GM18868 (cell line): ENCODE measurements around the gene WWOX.
"Not testable (repeated sequence)": the region's sequence is repeated elsewhere in the genome, so short reads cannot be mapped to it uniquely, and the experiment has no call there.

Source experiments
- ATAC-seq: cut with Tn5 transposase; IDR thresholded peaks from one replicate; pipeline ENCODE4 v1.9.1; 2021; ENCODE audit warnings: mild to moderate bottlenecking, moderate library complexity; ENCODE audit not compliant: unreplicated experiment

The WWOX gene

DNA sequence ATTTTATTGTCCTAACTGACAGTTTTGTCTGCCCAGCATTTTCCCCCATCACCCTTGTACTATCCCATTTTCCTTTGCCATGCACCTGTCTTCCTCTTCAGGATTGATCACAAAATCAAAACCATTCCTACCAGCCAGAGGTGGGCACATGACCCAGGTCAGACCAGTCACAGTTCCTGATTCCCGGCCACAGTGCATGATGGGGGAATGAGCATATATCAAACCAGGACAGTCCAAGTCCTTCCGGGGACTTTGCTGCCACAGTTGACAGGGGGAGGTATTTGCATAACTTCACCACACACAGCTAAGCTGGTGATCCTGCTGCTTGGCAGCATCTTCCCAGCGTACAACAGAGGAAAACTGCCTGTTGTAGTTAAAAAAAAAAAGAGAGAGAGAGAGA, 493.9 kb downstream of the WWOX start:
- no peak for ATAC-seq

DNA sequence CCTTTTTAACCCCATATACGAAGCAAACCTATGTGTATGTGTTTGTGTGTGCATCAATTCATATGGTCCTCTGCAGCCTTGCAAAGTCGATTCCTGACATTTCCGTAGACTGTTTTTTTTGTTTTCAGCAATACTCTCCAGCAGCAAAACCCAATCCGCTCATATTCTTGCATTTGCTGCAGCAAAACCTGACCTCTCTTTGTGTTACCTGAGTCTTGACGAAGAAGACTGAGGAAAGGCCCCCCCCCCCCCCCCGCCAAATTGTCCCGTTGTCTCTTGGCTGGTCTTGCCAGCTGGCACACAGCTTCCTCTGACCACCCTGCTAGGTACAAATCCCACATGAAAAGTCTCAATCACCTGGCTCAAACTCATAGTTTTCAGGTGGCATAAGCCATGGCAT, 494.7 kb downstream of the WWOX start:
- no peak for ATAC-seq

DNA sequence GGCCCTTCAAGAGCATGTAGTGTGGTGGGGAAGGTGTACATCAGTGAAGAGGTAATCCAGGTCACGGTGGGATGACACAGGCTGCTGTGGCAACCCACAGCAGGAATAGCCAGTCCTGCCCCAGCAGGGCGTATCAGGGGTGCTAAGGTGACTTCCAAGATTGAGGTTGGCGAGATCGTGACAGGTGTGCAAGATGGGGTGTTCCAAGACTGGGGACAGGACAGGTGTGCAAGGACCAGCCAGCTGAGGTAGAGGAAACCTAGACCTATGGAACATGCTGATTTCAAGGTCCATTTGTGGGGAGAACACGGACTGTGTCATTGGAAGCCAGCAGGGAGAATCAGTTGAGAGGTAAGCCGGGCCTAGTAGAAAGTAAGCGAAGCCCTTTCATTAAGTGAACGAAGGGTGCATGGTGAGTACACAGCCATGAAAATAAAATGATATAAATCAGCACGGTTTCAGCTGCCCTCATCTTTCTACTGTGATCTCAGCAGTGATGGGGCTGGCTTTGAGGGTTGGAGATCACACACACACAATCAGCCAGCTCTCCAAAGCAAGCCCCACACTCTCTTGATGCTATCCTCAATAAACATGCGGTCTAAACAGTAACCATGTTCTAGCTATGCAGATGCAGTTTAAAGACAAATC, 497.0 kb downstream of the WWOX start:
- ATAC-seq = no peak

DNA sequence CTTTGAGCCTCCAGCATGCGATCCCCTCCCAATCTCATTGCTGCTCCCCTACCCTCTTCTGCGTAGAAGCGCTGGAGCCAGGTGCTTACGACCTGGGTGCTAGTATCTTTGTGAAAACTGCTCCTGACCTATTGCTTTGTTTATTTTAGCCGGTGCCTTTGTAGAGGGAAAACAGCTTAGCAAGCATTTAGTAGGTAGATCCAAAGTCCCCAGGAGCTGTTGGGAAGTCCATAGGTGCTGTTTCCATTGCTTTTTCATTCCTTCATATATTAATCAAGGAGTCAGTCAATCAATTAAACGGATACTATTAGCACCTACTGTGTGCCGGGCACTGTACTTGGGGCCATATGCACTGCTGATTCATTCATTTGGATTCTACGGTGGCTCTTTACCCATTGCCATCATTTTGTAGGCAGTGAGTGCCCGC, 497.6 kb downstream of the WWOX start:
- no peak for ATAC-seq

DNA sequence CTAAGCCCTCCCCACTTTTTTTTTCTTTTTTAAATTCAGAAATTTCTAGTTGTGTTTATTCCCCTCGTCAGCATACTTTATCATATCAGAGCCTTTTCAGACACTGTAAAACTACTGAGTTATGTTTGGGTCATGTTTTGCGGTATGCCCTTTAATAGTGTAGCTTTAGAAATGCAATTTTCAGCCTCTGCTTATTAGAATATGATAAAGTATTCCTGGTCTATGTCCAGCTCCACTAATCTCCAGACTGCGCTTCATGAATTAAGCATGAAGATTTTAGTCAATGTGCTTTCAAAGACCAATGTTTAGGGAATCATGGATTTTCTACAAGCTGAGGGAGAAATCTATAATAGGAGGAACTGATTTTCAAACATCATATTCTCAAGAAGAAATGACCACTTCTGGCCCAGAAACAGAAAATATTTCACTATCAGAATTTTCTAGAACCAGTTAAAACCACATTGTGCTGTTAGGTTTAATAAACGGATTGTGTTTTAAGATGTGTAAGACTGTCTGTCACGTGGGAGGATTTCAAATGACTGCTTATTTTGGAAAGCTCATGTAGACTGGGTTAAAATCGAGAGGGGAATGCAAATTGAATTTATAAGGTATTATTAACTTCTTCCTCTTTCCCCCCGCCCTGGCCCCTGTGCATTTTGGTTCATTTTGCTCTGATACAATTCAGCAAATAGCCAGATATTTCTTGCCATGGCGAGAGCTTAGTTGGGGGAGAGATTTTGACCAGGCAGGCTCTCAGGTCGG, 498.5 kb downstream of the WWOX start:
- ATAC-seq = no peak

DNA sequence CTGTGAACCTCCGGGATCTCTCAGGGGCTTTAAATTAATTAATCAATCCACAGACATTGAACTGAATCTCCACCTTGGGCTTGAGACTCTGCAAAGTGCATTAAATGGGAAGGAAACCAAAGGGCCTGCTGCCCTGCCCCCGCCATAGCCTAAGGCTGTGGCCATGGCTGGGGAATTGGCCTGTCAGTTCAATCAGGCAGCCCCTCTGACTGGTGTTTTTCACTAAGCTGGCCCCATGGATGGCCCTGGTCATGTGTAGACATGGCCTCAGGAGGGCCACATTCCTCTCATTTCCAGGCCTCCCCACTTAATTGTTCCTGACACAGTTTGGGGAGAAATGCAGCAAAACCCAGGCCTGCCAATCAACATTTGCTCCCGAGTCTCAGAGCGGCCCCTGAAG, 499.8 kb downstream of the WWOX start:
- ATAC-seq = no peak

DNA sequence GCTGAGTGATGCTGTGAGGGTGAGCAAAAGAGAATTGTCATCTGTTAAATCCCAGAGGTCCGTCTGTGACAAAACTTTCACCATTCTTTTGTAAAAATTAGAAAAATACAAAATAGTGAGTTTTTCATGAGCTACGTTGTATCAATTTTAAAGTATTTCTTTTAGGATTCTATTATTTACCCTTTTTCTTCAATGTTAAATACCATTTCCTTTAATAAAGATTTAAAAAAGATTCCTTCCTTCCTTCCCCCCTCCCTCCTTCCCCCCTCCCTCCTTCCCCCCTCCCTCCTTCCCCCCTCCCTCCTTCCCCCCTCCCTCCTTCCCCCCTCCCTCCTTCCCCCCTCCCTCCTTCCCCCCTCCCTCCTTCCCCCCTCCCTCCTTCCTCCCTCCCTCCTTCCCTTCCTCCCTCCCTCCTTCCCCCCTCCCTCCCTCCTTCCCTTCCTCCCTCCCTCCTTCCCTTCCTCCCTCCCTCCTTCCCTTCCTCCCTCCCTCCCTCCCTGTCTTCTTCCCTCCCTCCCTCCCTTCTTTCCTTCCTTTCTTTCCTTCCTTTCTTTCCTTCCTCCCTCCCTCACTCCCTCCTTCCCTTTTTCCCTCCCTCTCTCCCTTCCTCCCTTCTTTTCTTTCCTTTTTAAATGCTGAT, 505.1 kb downstream of the WWOX start:
- not testable (repeated sequence) for ATAC-seq

DNA sequence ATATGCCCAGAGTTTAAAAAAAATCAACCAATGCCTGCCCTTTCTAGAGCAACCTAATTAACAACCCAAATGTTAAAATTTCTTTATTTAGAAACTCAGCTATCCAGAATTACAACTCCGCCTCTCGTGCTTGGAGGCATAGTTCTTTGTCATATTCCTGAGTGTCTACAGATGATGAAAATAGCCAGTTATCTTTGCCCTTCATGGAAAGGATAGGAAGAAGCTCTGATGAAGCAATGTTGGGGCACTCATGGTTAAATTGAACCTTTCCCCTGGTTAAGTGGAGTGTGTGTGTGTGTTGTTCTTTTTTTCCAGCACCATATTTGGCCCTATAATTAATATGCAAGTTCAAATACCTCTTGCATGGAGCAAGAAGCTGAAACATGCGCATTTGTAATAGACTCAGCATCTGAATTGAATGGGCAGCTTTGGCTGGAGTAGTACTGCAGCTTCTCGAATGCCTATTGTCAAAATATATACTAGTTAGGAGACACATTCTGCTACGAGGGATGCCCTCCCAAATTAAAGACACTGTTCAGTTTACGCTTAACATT, 506.2 kb downstream of the WWOX start:
- ATAC-seq = no peak

DNA sequence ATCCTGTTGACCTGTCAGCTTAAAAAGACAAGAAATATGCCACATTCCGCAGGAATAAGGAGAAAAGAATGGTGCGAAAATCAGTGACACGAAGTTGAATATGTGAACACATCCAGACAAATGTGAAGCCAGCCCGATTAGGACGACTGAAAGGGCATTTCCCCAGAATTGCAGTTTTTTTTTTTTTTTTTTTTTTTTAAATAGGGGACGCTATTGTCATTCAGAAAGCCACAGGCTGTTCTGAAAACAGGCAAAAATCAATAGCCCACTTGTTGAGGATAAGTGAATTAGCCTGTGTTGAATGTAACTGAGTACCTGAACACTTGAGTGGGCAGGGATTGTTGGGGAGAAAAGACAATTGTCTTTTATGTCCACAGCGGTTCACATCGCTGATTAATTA, 507.1 kb downstream of the WWOX start:
- ATAC-seq = no peak

DNA sequence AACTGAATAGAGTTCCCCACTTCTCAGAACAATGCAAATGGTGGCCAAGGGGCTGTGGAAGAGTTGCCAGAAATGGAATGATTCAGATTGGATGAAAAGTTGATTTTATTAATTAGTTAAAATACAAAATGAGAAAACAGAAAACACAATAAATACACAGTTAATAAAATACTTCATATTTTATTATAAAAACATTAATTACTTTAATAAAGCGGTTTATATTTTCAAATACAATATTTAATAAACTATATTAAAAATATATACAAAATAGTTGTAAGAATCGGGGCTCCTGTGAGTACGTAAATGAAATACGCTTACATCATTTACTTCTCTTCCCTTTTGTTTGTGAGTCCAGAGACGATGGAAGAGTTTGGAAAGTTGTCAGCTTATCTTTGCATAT, 507.6 kb downstream of the WWOX start:
- ATAC-seq = no peak

DNA sequence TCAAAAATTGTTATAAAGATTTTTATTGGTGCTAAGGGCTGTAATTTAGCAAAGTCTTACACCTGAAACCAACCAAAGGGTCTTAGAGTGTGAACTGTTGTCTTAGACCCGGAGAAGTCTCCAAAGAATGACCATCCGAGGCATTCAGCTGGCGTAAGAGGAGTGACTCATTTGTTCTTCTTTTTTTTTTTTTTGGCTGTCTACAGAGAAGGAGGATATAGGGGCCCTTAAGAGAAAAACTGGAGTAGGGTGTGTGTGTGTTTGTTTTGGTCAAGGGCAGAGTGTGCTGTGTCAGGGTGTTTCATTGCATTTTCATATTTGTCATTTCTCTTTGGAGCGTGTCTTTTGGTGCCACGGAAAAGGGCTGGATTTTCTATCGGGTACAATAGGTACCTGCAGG, 508.0 kb downstream of the WWOX start:
- ATAC-seq = no peak

DNA sequence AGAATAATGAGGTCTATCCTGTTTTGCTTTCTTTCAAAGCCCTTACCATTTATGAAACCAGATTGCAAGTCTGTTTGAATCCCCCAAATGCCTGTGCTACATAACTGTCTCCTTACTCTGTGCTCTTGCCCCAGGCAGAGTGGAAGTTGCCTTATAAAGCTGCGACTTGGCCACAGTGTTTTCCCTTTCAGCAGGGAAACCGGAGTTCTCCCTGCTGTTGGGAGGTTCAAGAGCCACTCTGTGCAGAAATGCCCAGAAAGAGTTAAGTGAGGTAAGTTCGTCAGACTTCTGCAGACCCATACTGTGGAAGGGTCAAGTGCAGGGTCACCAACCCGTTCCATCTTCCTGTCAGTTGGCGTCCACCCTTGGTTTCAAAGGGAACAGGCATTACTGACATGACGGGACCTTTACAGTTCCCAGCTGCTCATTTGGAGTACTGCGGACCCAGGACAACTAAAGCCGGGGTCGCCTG, 508.9 kb downstream of the WWOX start:
- ATAC-seq = no peak

DNA sequence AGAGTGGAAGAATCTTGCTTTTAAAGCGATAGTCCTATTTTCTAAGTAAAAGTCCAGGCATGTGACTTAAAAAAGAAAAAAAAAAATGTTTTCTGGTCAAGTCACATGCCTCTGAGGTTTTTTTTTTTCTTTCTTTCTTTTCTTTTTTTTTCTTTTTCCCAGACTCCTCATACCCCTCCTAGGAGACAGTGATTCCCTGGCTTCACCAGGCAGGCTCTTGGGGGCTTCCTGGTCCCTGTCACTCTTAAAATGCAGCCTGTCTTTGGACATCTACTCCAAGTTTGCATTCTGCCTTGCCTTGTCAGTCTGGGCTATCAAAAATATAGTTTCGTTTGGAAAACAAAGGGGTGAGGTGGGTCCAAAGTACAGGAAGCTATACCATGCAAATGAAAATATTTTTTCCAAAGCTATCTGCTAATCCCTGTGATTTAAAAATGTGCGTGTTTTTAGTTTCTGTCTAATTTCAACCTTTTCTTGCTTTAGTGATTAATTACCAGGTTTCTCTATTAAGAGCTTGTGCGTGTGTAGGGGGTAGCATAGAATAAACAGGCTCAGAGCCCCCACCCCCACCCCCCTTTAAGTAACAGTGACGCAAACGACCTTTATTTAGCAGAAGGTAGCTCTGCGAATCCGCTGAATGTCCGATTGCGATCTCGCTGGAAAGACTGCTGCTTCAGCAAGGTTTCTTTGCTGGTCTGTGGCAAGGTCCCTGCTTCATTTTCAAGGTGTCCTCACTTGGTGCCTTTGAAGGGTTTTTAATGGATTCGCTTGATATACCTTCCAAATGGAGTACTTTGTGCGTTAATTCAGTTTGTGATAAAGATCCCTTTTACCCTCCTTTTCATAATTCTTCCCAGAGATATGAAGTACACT, 510.2 kb downstream of the WWOX start:
- no peak for ATAC-seq

DNA sequence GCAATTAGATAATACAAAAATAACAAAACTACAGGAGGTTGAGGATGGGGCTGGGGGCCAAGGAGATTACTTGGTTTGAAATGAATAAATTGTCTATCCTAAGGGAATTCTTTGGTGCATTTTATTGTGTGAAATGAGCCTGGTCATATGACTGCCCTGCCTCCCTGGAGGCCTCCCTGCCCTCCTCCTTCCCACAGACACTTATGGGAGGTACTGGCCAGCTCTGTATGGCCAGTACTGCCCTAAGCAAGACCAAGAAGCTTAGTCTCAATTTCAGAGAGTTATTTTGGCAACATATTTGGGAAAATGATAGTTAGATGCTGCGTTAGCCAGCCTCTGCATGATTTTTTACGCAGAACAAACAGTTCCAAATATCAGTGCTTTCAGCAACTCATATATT, 511.9 kb downstream of the WWOX start:
- no peak for ATAC-seq

DNA sequence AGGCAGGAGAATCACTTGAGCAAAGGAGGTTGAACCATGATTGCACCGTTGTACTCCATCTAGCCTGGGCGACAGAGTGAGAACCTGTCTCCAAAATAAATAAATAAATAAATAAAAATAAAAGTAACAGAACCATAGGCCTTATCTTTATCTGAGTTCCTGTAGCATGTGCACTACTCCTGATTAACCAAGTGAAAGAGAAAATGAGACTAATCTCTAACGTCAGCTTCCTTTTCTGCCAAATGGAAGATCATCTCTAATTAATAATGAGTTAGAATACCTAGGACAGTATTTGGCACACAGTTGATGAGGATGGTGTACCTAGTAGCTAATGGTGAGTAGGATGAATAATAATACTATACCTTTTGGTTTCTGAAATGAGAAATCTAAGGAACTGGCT, 520.4 kb downstream of the WWOX start:
- ATAC-seq = no peak

DNA sequence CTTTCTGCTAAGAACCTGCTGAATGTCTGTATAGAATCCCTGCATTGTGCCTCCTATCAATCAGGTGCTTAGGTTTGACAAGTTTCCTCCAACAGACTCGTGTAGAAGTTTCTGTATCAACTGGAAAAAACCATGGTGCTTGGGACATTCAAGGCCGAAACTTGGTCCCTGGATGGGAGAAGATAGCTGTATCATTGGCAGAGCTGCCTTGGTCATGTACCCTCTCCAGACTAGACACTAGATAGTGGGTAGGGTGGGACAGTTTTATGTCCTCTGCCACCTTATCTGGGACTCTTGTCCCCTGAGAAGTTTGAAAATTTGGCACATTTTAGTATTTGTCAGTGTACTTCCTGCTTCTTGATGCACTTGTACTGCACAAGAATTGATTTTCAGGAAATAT, 520.8 kb downstream of the WWOX start:
- no peak for ATAC-seq

DNA sequence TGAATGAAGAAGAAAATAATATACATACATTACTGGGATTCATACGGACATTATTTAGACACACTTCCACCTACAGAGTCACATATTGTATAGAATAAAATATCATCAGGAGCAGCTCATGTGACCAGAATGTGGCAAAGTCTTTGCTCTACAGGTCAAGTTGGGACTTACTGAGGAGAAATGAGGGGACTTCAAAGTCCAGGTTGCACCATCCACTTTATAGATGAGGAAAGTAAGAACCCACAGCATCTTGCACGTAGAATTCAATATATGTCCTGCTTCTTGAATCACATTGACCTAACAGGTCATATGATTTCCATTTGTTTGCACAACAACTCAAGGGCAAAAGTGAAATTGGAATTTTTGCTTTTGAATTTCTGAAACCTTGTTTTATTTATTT, 524.3 kb downstream of the WWOX start:
- no peak for ATAC-seq

DNA sequence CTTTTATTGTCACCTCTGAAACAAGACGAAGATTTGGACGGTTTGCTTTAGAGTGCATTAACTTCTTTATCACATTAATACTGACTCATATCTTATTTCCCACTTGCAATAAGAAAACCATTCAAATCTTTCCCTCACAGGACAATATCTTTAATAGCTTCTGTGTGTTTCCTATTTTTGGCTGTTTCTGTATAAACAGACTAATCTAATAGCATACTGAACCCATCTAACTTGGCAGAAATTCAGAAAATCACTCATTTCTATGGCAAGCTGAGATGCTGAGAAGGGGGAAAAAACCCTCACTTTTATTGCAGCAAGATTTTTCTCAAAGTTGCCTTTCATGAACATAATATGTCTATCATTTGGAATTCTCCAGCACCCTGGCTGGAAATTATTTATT, 524.9 kb downstream of the WWOX start:
- no peak for ATAC-seq

DNA sequence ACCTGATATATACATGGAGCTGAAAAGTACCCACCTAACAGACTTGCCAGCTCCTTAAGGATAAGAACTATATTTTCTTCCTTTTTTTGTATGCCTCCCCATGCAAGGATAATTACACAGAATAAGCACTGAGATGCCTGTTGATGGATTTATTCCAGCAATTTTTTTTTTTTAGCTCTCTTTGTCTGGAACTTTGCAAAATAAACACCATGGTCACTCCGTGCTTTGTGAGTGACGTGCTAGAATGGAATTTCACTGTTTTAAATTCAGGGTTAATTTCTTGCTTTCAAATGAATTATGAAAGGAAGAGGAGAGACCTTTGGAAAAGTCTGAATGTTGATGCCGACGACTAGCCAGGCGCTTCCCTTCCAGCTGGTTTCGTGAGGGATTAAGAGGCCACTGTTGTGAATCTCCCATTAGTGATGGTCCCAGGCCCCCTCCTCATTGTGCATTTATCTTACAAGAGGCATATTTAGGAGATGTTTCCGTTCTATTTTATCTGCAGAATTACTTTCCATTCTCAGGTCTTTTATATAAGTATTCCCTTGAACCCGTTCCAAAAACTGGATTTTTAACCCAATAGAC, 529.1 kb downstream of the WWOX start:
- no peak for ATAC-seq

DNA sequence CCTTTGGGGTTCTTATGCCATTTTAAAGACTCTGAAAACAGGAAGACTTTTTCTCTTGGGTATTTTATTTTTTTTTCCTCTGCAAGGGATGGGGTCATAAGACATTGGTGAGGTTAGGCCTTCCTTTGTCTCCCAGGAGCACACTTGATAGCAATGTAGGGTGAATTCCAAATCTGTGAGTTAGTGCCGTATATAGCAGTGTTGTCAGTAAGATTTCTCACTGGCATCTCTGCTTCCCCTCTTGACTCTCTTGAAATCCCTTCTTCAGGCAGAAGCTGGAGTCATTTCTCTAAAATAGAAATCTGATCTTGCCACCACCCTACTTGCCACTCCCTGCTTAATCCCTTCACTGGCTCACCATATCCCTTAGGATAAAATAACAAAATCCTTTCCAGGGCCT, 529.7 kb downstream of the WWOX start:
- ATAC-seq = no peak

DNA sequence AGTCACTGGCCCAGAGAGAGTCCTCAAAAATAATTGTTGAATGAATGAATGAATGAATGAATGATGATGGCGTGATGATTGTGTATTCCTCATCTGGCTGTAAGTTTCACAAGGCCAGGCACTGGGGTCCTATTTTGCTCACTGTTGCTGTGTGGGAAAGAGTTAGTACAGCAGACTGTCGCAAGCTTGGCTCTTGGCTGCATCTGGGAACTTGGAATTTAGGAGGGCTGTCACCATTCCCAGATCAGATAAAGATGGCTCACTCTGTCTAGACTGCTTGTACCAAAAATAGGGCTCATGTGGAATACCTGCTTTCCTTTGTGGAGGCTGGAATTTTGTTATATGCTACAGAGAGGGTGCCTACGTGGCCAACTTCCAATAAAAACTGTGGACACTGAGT, 530.6 kb downstream of the WWOX start:
- ATAC-seq = no peak
